ENCODE data around the gene SLC27A4. TPM values are rescaled to one million over a fixed set of nuclear protein-coding genes. Genes with fewer than 3 reads are reported as not detected.
A peak's percentile ranks its signal among the peaks of the same experiment; 100 is the strongest.

SLC27A4 gene
- total RNA-seq, 1 donor from 2014 or later: 23.9 TPM

DNA sequence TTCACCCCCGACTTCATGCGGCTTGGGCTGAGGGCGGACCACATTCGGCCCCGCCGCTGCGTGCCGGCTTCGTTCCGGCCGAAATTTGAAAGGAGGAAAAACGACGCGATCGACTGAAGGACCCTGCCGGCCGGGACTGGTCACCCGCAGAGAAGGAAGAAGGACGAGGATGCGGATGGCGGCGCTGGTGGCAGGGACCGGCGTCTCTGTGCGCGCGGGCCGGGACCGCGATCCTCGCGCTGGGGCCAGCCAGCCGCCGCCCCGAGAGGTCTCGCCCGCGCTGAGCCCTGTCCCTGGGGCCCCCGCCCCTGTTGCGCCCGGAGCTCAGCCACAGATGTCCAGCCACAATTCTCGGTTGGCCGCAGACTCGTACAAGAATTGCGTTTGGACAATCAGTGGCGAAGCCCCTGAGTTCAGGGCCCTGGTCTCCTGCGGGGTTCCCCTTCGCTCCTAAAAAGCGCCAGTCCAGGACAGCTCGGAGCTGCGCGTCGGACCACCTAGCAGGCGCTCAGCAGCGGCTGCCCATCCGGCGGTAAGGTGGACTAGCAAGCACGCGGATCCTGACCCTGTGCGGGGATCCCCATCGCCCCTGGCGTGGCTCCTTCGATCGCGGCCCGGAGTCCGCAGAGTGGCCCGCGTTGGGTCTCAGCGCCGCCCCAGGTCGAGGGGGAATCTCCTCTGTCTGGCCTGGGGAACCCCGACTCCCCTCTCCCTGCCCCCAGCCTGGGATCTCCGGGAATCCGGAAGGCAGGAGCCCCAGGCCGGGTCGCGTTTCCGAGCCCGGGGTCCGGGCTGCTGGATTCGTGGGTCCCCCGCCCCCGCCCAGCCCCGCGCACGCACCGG, 52.2 kb downstream of the SLC27A4 start:
- DNase-seq: no peak

DNA sequence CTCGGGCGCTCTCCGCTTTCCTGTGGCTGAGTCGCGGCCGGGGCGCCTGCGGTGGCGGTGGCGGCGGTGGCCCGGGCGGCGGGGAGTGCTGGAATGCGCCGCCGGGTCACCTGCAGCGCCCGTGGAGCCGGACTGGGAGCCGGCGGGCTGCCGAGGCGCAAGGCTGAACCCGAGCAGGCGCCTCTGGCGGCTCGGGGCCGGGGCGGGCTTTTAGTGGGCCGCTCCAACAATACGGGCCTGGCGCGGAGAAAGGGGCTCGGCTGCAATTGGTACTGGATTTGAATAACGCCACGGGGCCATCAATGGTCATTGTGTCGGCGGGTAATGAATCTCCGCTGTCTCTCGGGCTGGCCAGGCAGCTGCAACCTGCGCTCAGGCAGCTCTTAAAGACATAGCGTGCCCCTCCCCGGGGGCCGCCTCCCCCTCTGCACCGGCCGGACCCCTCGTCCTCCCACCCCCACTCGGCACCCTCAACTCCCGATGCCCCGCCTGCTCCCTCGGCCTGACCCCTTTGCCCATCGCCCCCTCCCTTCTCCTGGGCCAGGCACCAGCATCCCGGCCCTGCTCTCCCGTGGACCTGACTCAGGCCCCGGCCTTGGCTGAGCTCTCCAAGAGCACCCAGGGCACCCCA, 52.9 kb downstream of the SLC27A4 start:
- DNase-seq: peak; percentile 87

DNA sequence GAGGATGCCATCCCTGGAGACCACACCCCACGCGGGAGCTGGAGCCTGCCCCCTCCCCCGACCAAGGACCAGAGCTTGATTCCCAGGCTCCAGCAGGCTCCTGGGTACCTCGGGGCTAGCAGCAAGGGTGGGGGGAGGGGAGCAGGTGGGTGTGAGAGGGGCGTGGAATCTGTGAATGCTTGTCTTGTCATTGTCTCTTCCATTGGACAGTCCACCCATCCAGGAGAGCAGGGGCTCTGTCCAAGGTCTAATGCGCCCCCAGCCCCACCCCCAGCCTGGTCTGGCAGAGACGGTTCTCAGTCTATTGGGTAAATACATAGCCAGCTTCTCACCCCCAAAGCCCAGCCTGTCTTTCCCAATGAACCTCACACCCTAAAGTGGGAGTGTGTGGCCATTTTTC, 53.6 kb downstream of the SLC27A4 start:
- DNase-seq: no peak

DNA sequence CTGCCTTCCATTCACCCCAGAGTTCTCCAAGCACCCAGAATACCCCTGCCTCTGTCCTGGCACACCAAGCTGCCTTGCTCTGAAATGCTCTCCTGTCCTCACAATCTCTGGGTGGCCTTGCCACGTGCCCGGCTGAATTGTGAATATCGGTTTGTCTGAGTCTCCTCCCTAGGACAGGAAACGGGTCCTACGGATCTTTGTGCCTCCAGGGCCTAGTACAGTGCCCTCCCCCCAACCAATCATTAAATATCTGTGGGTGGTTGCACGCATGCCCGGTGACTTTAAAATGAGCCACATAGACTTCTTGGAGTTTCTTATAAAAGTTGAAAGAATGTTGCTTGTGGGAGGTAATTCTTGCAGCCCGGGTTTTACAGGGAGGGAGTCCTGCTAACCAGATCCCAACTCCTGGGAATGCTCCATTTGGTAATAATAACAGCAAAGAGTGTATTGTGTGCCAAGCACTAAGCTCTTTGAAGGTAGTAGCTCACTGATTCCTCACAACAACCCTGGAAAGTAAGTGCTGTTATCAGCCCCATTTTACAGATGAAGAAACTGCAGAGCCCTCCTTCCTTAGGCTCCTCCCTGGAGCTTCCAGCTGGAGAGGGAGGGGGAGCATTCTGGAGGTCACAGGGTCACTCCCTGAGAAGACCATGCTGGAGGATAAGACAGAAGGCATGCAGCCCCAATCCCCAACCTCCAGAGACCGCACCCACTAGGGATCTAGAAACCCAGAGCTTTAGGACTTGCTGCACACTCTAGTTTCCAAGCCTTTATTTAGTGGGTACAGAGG, 54.2 kb downstream of the SLC27A4 start:
- no peak for DNase-seq

DNA sequence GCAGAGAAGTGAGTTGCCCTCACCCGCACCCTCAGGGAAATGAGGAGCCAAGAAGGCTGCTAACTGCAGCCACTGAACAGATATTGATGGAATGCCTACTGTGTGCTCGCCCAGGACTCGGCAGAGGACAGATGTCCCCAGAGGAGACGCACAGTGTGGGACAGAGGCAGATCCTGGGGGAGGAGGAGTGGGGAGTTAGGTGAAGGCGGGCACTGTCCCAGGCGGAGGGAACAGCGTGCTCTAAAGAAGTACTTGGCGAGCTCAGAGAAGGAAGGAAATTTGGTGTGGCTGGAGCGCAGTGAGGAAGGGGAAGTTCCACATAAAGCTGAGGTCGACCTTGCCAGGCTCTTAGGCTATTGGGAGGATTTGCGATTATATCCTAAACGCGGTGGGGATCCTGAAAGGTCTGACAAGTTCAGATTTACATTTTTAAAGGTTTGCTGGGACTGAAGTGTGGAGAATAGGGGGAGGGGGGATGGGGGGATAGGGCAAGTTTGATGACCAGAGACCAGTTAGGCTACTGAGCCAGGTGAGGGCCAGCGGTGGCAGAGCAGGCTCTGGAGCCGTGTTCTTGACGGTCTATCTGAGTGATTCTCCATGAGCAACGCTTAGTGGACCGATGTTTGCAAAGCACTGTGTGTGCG, 56.8 kb downstream of the SLC27A4 start:
- DNase-seq: no peak

DNA sequence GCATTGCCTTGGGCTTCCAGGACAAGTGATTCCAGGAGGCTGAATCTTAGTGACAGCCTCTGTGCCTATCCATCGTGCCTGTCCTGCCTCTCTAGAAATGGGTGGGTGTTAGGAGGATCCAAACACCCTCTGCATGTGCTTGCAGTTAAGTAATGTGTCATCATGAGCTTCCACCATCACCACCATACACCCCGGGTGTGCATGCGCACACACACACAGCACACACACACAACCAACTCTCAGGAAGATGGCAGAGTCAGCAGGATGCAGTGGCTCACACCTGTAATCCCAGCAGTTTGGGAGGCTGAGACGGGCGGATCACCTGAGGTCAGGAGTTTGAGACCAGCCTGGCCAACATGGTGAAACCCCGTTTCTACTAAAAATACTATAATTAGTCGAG, 57.5 kb downstream of the SLC27A4 start:
- no peak for DNase-seq

DNA sequence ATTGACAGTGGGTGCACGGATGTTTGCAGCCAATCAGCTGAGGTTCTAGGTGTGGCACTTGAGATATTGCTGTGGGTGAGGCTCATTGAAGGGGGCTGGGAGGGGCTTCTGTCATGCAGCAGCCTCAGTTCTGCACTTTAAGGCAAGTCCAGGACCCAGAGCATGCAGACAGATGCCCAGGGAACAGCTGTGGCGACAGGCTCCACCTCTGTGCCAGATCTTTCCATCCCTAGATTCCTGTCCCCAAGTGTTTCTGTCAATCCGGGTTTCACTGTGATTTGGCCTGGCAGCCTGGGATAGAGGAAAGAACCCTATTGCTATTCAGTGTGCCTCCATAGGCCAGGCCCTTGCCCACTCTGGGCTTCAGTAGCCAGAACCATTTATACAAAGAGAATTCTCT, 59.5 kb downstream of the SLC27A4 start:
- DNase-seq: no peak

DNA sequence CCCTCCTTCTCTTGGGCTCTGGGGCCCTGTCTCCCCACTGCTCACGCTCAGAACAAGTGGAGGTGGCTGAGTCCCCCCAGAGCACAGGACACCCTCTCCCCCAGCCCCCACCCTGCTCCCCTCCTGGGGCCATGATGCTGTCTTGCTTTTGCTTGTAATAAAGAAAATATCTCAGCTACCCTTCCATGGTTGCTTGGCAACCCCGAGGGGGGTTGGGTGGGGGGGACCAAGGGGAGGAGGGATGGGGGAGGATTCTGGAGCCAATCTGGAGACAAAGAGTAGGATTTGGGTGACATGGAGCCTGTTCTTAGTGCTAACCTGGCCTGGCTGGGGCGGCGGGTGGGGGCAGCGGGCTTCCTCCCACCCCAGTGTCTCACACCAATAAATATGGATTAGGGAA, 64.2 kb downstream of the SLC27A4 start:
- no peak for DNase-seq

DNA sequence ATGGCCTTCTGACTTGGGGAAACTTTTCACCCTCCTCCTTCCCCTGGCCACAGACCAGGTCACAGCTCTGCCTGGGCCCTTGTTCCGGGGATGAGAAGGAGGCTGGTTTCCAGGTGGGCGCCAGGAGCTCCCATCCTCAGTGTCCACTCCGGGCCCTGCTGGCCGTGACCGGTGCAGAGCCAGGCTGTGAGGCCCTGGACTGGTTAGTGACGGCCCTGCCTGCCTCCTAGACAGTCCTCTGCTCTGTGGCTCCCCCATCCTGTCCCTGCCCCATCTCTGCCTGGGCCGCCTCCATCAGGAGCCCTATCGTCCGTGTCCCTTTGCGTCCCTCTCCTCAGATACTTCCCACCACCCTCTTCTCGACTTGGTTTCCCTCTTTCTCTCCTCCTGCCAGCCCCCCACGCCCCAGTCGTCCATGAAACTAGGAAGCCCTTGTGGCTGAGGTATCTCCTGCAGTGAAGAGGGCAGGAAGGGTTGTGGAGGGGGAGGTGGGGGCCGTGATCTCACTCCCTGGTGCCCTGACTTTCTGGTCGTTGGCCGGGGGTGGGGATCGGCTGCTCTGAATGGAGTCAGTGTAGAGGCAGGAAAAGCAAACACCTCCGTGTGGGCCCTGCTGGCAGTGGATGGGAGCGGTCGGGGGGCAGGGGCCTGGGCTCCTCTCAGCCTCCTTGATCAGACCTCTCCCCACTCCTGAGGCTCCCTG, 64.9 kb downstream of the SLC27A4 start:
- no peak for DNase-seq

DNA sequence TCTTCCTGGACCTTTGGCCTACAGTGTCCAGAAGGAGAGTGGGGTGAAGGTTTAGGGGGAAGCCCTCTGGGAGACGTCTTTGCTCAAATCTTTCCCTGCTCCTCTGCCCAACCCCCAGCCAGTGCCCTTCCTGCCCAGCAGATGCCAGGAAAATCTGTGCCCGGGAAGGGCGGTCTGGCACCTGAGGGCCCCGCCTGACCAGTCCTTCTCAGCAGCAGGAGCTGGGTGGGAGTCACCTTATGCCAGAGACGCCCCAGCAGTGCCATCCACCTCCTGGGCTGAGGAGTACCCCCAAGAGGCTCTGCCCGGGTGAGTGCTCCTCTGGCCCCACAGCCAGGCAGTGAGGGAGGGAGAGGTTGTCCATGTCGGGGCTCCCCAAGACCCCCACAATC, 65.4 kb downstream of the SLC27A4 start:
- DNase-seq: no peak

DNA sequence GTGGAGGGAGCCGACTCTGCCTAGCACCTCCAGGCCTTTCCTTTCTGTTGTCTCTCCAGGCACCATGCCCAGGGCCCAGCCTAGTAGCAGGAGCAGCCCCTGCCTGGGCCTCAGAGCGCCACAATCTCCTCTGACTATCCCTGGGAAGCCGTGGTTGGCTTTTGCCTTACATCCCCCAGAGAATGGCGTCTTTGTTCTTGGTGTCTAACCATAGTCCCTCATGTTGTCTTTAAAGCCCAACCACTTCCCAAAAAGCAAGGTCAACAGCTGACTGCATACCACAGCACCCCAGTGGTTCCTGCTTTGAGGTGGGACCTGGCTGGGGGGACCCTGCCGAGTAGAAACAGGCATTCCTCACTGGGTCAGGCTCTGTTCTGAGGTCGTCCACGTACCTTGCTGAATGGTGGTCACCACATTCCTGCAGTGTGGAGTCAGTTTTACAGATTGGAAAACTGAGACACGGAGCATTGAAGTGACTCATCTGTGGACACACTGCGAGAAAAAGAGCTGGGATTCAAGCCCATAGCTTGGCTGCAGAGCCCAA, 66.6 kb downstream of the SLC27A4 start:
- DNase-seq: no peak

DNA sequence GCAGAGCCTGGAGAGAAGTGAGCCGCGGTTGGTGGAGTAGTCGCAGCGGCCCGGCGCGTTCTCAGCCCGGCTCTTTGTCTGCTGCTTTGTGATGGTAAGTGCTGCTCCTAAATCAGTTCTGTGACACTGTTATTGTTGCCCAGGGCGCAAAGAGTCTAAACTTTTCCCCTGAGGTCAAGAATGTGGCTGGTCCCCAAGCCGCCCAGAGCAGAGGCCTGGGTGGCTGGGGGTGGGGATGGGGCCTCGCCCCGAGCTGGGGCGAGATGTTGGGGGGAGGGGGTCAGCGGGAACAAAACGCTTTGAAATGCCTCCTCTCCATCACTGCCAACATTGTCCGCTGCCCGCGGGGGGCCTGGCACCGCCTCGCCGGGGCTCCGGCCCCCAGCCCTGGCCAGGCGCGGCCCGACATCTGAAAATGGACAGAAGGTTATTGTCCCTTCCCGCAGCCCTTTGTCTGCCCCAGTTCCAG, 68.7 kb downstream of the SLC27A4 start:
- DNase-seq: peak; percentile 75

DNA sequence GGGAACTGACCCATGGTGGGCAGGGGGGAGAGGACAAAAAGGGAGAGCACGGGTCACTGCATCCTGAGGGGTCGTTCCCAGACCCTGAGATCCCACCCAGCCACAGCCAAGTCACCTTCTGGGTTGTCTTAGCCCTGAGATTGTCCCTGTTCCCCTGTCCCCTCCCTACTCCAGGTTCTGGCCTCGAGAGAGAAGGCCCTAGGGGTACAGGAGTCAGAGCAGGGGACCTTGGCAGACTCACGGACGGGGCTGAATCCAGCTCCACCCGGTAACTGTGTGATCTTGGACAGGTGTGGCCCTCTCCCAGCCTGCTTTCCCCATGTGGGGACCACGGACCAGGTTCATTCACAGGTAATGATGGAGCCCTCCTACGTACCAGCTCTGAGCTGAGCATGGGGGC, 69.1 kb downstream of the SLC27A4 start:
- DNase-seq: no peak

DNA sequence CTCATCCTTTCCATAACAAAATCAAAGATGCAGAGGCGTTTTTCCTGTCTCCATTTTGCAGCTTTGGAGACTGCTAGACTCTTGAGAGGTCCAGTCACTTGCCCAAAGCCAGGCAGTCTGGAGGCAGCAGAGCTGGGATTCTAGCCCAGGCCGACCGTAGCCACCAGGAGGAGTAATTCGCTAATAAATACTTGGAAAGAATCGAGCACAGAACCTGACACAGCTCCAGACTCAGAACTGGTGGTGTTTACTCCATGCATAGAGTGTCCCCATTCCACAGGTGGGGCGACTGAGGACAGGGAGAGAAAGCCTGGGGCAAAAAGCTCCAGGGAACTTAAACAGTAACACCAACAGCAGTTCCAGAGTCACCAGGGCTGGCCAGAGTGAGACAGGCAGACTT, 69.7 kb downstream of the SLC27A4 start:
- no peak for DNase-seq

Other genes with a start within 250 kb of the SLC27A4 start
- 39.5 TPM for gene PTGES2, start 212.8 kb upstream of the SLC27A4 start, total RNA-seq
- gene LCN2, start 191.1 kb upstream of the SLC27A4 start, total RNA-seq: not detected
- 32.6 TPM for gene BBLN, start 180.3 kb upstream of the SLC27A4 start, total RNA-seq
- 11.5 TPM for gene CIZ1, start 149.0 kb upstream of the SLC27A4 start, total RNA-seq
- gene DNM1, start 137.1 kb upstream of the SLC27A4 start, total RNA-seq: 71.7 TPM
- 45.9 TPM for gene GOLGA2, start 64.5 kb upstream of the SLC27A4 start, total RNA-seq
- gene SWI5, start 64.3 kb upstream of the SLC27A4 start, total RNA-seq: 5.5 TPM
- 24.0 TPM for gene TRUB2, start 18.1 kb upstream of the SLC27A4 start, total RNA-seq
- gene COQ4, start 17.7 kb upstream of the SLC27A4 start, total RNA-seq: 19.5 TPM
- gene URM1, start 30.8 kb downstream of the SLC27A4 start, total RNA-seq: 21.8 TPM
- gene CERCAM, start 80.3 kb downstream of the SLC27A4 start, total RNA-seq: 10.1 TPM
- 14.8 TPM for gene ODF2, start 115.5 kb downstream of the SLC27A4 start, total RNA-seq
- gene GLE1, start 164.2 kb downstream of the SLC27A4 start, total RNA-seq: 18.9 TPM
- 914 TPM for gene SPTAN1, start 212.1 kb downstream of the SLC27A4 start, total RNA-seq

Data from occipital lobe (tissue), 2 donors.